Ectodermal cell (in vitro differentiated cells): ENCODE data around the gene TEKTIP1.

Experiments
- H3K27ac ChIP-seq: 2 replicates; pipeline ENCODE4 v1.7.0; 2013; ENCODE audit warnings: mild to moderate bottlenecking, low read depth, low read length; ENCODE audit not compliant: insufficient read depth, poor library complexity, severe bottlenecking
- H3K27me3 ChIP-seq: 2 replicates; pipeline ENCODE4 v1.7.0; 2013; ENCODE audit warnings: mild to moderate bottlenecking, low read length; ENCODE audit not compliant: insufficient read depth, control insufficient read depth, poor library complexity, severe bottlenecking
- H3K36me3 ChIP-seq: one replicate; pipeline ENCODE4 v1.7.0; 2013; ENCODE audit warnings: low read length; ENCODE audit not compliant: control insufficient read depth, insufficient read depth
- H3K4me1 ChIP-seq: one replicate; pipeline ENCODE4 v1.7.0; 2013; ENCODE audit warnings: low read length; ENCODE audit not compliant: control insufficient read depth, insufficient read depth
- H3K4me3 ChIP-seq: 2 replicates; pipeline ENCODE4 v1.7.0; 2013; ENCODE audit warnings: low read depth, low read length, control low read depth; ENCODE audit not compliant: insufficient read depth
- H3K9me3 ChIP-seq: 2 replicates; pipeline ENCODE4 v1.7.0; 2013; ENCODE audit warnings: mild to moderate bottlenecking, low read length, moderate library complexity; ENCODE audit not compliant: control insufficient read depth
- WGBS, 2 experiments: methylation state at CpG; one replicate each; pipeline ENCODE4 v1.1.7; 2013; ENCODE audit warnings: missing lambda C conversion rate in 2 of 2; 5-methylcytosine and 5-hydroxymethylcytosine counted together

Gene TEKTIP1

GRCh38 chr19:3537438-3538240, 1.3 kb upstream of the TEKTIP1 start:
- WGBS, 2 experiments: 92 to 94% methylated on average over 22 of the region's 22 CpGs
- Histone ChIP-seq H3K36me3 (peaks cover 14% of the 10 kb centered on the region), H3K9me3 (no peaks in the 10 kb centered on the region), H3K4me1 (peaks cover 5% of the 10 kb centered on the region), H3K4me3 (no peak overlapping the region), H3K27me3 (no peaks in the 10 kb centered on the region), H3K27ac (no peak overlapping the region)

- Histone ChIP-seq H3K36me3 (peaks cover 7% of the 10 kb centered on the region), H3K4me3 (no peak overlapping the region), H3K27ac (no peak overlapping the region), H3K9me3 (no peaks in the 10 kb centered on the region), H3K27me3 (no peaks in the 10 kb centered on the region), H3K4me1 (peaks cover 5% of the 10 kb centered on the region)
- 92 to 93% methylated on average over 25 of the region's 25 CpGs for WGBS, 2 experiments
These were observed 580 bp upstream of the TEKTIP1 start for GRCh38 chr19:3538258-3538929.

DNA sequence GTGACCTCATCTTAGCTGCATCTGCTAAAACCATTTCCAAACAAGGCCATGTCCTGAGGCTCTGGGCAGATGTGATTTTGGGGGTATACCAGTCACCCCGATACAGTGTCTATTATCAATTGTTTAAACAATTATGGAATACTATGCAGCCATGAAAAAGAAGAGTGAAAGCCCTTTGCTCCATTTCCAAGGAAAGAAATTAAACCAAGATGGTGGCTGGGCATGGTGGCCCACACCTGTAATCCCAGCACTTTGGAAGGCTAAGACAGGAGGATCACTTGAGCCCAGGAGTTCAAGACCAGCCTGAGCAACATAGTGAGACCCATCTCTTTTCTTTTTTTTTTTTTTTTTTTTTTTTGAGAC, 763 bp downstream of the TEKTIP1 start:
- Histone ChIP-seq H3K36me3 (no peaks in the 10 kb centered on the region), H3K27ac (no peak overlapping the region), H3K9me3 (no peaks in the 10 kb centered on the region), H3K4me1 (peaks cover 10% of the 10 kb centered on the region), H3K4me3 (no peak overlapping the region), H3K27me3 (no peaks in the 10 kb centered on the region)
- 100% methylated on average over 1 of the region's 1 CpG for WGBS, 2 experiments

DNA sequence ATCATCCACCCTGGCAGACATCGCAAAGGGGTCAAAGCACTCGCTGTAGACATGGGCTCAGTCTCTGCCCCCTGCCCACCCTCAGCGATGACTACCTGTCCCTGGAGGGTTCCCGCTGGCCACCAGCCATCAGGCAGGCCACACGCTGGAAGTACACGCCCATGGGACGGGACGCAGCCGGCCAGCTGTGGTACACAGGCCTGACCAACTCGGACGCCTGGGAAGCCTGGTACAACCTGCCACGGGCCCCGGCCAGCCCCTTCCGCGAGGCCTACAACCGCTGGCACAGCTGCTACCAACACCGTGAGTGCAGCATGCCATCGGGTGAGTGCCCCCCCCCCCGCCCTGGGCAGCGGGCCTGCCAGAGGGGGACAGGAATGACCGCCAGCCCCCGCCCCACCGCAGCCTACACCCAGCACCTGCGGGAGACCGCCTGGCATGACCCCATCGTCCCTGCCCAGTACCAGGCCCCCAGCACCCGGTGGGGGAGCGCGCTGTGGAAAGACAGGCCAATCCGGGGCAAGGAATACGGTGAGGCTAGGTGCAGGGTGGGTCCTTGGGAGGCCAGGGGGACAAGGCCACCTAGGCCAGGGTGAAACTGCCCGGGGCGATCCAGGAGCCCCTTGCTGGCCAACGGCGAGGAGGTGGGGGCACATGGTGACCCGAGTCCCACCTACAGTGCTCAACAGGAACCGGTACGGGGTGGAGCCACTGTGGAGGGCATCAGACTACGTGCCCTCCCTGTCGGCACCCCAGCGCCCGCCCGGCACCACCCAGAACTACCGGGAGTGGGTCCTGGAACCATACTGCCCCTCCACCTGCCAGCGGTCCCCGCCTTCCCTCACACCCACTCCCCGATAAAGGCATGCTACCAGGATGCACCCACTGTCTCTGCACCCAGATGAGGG, 4.4 kb downstream of the TEKTIP1 start:
- Histone ChIP-seq H3K27ac (no peak overlapping the region), H3K36me3 (no peaks in the 10 kb centered on the region), H3K4me3 (no peak overlapping the region), H3K9me3 (no peaks in the 10 kb centered on the region), H3K27me3 (no peaks in the 10 kb centered on the region), H3K4me1 (peaks cover 13% of the 10 kb centered on the region)
- WGBS, 2 experiments: 95 to 96% methylated on average over 47 of the region's 47 CpGs

- H3K27ac ChIP-seq: no peak overlapping the region
- WGBS, 2 experiments: 92 to 95% methylated on average over 9 of the region's 9 CpGs
- no peaks in the 10 kb centered on the region for H3K27me3 ChIP-seq
- H3K9me3 ChIP-seq: no peaks in the 10 kb centered on the region
- H3K36me3 ChIP-seq: no peaks in the 10 kb centered on the region
- H3K4me1 ChIP-seq: peaks cover 8% of the 10 kb centered on the region
- no peak overlapping the region for H3K4me3 ChIP-seq
These were observed 5.0 kb downstream of the TEKTIP1 start for GRCh38 chr19:3544058-3544376.

- 58% methylated on average over 30 of the region's 30 CpGs for WGBS, 2 experiments
- Histone ChIP-seq H3K27ac (no peak overlapping the region), H3K4me3 (no peak overlapping the region), H3K36me3 (no peaks in the 10 kb centered on the region), H3K4me1 (peaks cover 8% of the 10 kb centered on the region), H3K27me3 (no peaks in the 10 kb centered on the region), H3K9me3 (no peaks in the 10 kb centered on the region)
These were observed 6.0 kb downstream of the TEKTIP1 start for GRCh38 chr19:3544742-3545668.

- H3K27me3 ChIP-seq: no peaks in the 10 kb centered on the region
- no peak overlapping the region for H3K27ac ChIP-seq
- no peaks in the 10 kb centered on the region for H3K9me3 ChIP-seq
- H3K4me1 ChIP-seq: peaks cover 8% of the 10 kb centered on the region
- WGBS, 2 experiments: 93 to 94% methylated on average over 10 of the region's 10 CpGs
- H3K4me3 ChIP-seq: no peak overlapping the region
- no peaks in the 10 kb centered on the region for H3K36me3 ChIP-seq
These were observed 6.7 kb downstream of the TEKTIP1 start for GRCh38 chr19:3545669-3546034.

DNA sequence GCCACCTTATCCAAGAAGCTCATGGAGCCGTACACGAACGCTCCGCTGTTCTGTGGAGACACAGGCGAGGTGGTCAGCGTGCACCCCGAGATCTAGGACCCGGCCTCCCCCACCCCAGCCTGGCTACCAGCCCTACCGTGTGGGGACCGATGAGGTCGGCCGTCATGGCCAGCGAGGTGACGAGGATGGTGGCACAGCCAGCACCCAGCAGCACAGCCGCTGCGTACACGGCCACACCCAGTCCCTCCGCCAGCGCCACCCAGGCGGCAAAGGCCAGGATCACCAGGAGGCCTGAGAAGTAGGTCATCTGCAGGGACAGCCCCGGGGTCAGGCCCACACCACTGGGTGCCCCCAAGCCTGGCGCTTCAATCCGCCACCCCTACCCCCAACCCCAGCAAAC, 7.1 kb downstream of the TEKTIP1 start:
- Histone ChIP-seq H3K9me3 (no peaks in the 10 kb centered on the region), H3K4me1 (peaks cover 8% of the 10 kb centered on the region), H3K27me3 (no peaks in the 10 kb centered on the region), H3K4me3 (no peak overlapping the region), H3K27ac (no peak overlapping the region), H3K36me3 (no peaks in the 10 kb centered on the region)
- 96% methylated on average over 23 of the region's 23 CpGs for WGBS, 2 experiments

GRCh38 chr19:3547301-3547731, 8.3 kb downstream of the TEKTIP1 start:
- Histone ChIP-seq H3K36me3 (no peaks in the 10 kb centered on the region), H3K9me3 (no peaks in the 10 kb centered on the region), H3K4me1 (peaks cover 8% of the 10 kb centered on the region), H3K27me3 (no peaks in the 10 kb centered on the region), H3K27ac (no peak overlapping the region), H3K4me3 (no peak overlapping the region)
- WGBS, 2 experiments: 92 to 94% methylated on average over 15 of the region's 15 CpGs
